ENCODE results near the gene ZNF565. TPM values are rescaled to one million over a fixed set of nuclear protein-coding genes. Genes with fewer than 3 reads are reported as not detected.

Gene ZNF565
- 7.1 and 7.4 TPM in 2 replicates for total RNA-seq

GRCh38 chr19:36214386-36215275 is at the start of gene ZNF565, which contains the start of gene ZNF146:
Gene ZNF565 (minus strand): TSS chr19:36214665. CDS start chr19:36201985, 12,680 bp downstream.
Gene ZNF146 (plus strand): TSS chr19:36215106. CDS start chr19:36236441, 21,335 bp downstream.

DNA sequence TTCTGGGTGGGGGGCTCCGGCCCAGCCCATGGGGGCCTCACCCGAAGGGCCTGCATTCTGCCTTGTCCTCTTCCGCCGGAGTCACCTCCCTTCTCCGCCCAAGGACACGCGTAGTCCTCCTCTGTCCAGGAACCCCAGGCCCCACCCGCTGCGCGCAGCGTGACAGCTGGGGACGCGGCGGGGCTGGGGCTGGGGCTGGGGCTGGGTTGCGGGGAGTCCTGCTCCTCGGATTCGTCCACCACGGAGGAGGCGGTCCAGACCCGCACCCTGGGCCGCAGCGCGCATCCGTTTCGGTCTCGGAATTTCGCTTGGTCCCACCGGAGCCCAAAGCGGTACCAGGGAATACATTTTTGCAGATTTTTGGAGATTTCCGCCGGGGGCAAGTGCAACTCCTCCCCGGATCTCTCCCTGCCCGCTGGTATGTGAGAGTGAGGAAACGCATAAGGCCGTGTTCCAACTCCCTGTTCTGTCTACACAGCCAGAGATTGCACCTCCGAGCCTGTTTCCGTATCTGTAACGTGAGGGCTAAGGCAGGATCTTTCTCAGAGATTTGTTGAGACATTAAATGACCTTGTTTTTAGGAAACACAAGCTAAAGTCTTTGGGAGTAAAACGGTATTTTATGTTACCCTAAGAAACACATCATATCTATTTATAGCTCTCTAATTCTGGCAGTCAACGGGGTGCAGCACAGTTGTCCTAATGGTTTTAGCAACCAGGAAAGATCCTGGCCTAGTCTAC is 61.9 kb downstream of the ZNF565 start, which contains the start of gene COX7A1:
COX7A1 (minus strand) TSS at position 96 of the 740 bp plus-strand sequence; CDS start at position 56, 40 bp downstream.

DNA sequence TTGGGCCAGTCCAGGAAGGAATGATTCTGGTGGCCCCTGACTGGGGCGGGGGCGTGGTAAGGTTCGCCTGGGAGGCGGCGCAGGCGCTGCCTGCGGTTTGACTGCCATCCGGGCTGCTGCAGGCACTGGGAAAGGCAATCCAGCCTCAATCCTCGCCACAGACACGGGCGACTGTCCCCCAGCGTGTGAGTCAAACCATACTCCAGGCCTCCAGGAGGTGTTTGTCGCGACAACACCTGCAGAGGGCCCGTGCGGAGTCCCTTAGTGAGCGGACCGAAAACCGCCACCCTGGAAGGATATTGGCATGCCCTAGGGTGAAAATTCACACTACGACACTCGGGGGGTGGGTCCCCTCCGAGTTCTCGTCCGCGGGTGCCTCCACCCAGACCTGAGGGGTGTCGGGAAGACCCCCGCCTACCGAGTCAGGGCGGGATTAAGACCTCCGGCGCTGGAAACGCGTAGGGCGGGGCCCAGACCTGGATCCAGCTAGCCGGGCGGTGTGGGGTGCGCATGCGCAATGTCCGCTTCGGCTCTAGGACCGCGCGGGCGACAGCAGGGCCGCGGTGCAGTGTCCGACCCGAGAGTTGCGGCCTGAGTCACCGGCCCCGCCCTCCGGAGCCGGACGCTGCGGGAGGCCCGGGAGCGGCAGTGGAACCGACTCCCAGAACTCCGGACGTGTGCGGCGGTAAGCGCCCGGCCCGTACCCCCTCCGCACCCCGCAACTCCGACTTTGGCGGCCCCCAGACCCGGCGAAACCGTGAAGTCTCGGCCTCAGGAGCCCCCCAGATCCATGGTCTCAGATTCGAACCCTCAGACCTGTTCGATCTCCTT is 74.8 kb downstream of the ZNF565 start, which contains the start of gene CAPNS1:
CAPNS1 (plus strand) TSS at position 594 of the 831 bp plus-strand sequence. CDS start 946 bp downstream, outside the sequence.

Small RNA genes lying within 50 kb of the gene (small RNA-seq; reads per million reads assigned to genes)
- gene RF00019: not detected

Other genes starting within 250 kb of the ZNF565 start
- 16.9 and 17.0 TPM in 2 replicates for gene SDHAF1, start 219.5 kb downstream of the ZNF565 start, total RNA-seq
- gene SYNE4, start 205.9 kb downstream of the ZNF565 start, total RNA-seq: 0.13 TPM in 1 of 2 replicates, not detected in the other
- 10.8 and 11.4 TPM in 2 replicates for gene ALKBH6, start 200.5 kb downstream of the ZNF565 start, total RNA-seq
- gene CLIP3, start 181.8 kb downstream of the ZNF565 start, total RNA-seq: 8.2 and 11.5 TPM in 2 replicates
- gene THAP8, start 160.4 kb downstream of the ZNF565 start, total RNA-seq: 4.0 and 4.6 TPM in 2 replicates
- gene WDR62, start 159.8 kb downstream of the ZNF565 start, total RNA-seq: 3.5 and 5.0 TPM in 2 replicates
- gene OVOL3, start 103.5 kb downstream of the ZNF565 start, total RNA-seq: not detected in 2 replicates
- 14.8 and 24.6 TPM in 2 replicates for gene POLR2I, start 99.8 kb downstream of the ZNF565 start, total RNA-seq
- 95.0 and 105 TPM in 2 replicates for gene TBCB, start 99.2 kb downstream of the ZNF565 start, total RNA-seq
- 293 and 453 TPM in 2 replicates for gene CAPNS1, start 74.6 kb downstream of the ZNF565 start, total RNA-seq
- gene COX7A1, start 62.2 kb downstream of the ZNF565 start, total RNA-seq: 13.7 and 21.0 TPM in 2 replicates
- 71.6 and 109 TPM in 2 replicates for gene ZNF146, start 441 bp upstream of the ZNF565 start, total RNA-seq
- gene ZFP14, start 164.5 kb upstream of the ZNF565 start, total RNA-seq: 5.0 and 7.1 TPM in 2 replicates
- gene ZFP82, start 204.0 kb upstream of the ZNF565 start, total RNA-seq: 12.2 and 12.4 TPM in 2 replicates